ENCODE data around the gene PSMB8. TPM values are rescaled to one million over a fixed set of nuclear protein-coding genes. Genes with fewer than 3 reads are reported as not detected.

The PSMB8 gene
- total and polyA plus RNA-seq, 2 of the 4 experiments (the other 2 are of a cell fraction), result 31.6 to 33.3 TPM

DNA sequence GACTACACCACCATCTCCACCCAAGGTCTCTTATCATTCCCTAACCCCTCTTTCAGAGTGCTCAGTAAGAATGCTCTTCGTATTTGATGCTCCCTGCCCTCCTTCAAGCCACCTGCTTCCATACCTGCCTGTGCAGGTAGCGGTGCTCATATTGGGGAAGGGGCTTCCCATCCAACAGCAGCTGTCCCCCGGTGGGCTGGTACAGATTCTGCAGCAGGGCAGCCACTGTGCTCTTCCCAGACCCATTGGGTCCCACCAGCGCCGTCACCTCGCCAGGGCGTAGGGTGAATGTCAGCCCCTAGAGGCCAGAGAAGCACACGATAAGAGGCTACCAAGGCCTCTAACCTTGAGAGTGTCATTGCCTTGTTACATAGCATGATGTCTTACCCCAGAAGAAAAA is 3.9 kb upstream of the PSMB8 start:
- Histone ChIP-seq H3K4me3 (ENCODE audit: insufficient read depth, low read depth, low read length) (no peak overlapping the region), H4K5ac (ENCODE audit: low read depth, low read length) (no peak overlapping the region), H3K4me1 (ENCODE audit: control insufficient read depth, insufficient read depth, low read length) (peaks cover 6% of the 10 kb centered on the region), H4K91ac (ENCODE audit: insufficient read depth, low read depth, low read length) (no peak overlapping the region), H2AFZ (replicated peaks; ENCODE audit: low read length, poor library complexity) (no peak overlapping the region), H3K18ac (ENCODE audit: low read depth, low read length) (no peak overlapping the region), H3K56ac (ENCODE audit: extremely low read depth, insufficient read depth, low read length) (no peak overlapping the region), H2BK15ac (ENCODE audit: low read depth, low read length) (no peak overlapping the region), H4K8ac (ENCODE audit: low read depth in 2 of 2, low read length in 2 of 2) (no peak overlapping the region), H3K79me1 (ENCODE audit: low read depth in 1 of 2, low read length in 2 of 2) (peaks cover 8 to 50% of the 10 kb centered on the region in 2 experiments), H4K20me1 (ENCODE audit: insufficient read depth, low read length) (no peaks in the 10 kb centered on the region), H2BK5ac (ENCODE audit: low read depth, low read length, poor library complexity, severe bottlenecking) (no peak overlapping the region), H3K23ac (ENCODE audit: low read depth, low read length) (no peak overlapping the region), H2BK120ac (ENCODE audit: low read depth, low read length) (no peak overlapping the region), H2AK9ac (replicated peaks; ENCODE audit: low read depth, low read length, poor library complexity) (no peak overlapping the region), H2AK5ac (ENCODE audit: low read depth, low read length) (no peak overlapping the region), H3K9ac (ENCODE audit: low read depth, low read length) (no peak overlapping the region), H3K27ac (ENCODE audit: insufficient read depth, low read length) (no peak overlapping the region), H3K9me3 (ENCODE audit: control insufficient read depth, insufficient read depth, low read length) (no peaks in the 10 kb centered on the region), H3K27me3 (ENCODE audit: control insufficient read depth, insufficient read depth, low read length) (no peaks in the 10 kb centered on the region), H3K36me3 (ENCODE audit: control insufficient read depth, insufficient read depth, low read length) (peaks cover 32% of the 10 kb centered on the region), H2BK20ac (ENCODE audit: low read depth, low read length) (no peak overlapping the region), H3K9me1 (ENCODE audit: insufficient read depth, low read length) (peaks cover 25% of the 10 kb centered on the region), H3K4me2 (ENCODE audit: low read depth, low read length) (no peak overlapping the region), H3K14ac (replicated peaks; ENCODE audit: low read depth, low read length) (no peak overlapping the region), H3K4ac (ENCODE audit: low read depth, low read length) (no peak overlapping the region)
- no peak for DNase-seq
- CTCF ChIA-PET, result no interaction called here
- in situ Hi-C loops (cut with MboI; ENCODE audit: low sequenced_read_pairs) (no loop called here), dilution Hi-C loops (cut with HindIII; ENCODE audit: low sequenced_read_pairs, unreplicated experiment) (no loop called here), intact Hi-C loops (cut with micrococcal nuclease) (no loop called here)
- TF ChIP-seq BHLHE40 (IDR thresholded peaks at IDR 0.05; ENCODE audit: low read depth, low read length), result no peak
- TF ChIP-seq CHD1 (IDR thresholded peaks at IDR 0.05; ENCODE audit: low read depth, low read length), result no peak
- no peak for TF ChIP-seq CEBPB (IDR thresholded peaks at IDR 0.05; ENCODE audit: low read depth, low read length)
- no peak for TF ChIP-seq FOS (IDR thresholded peaks at IDR 0.05; ENCODE audit: low read depth, low read length)
- TF ChIP-seq MAZ (IDR thresholded peaks at IDR 0.05; ENCODE audit: borderline replicate concordance, low read depth, low read length), result no peak
- TF ChIP-seq, protein P1, sequence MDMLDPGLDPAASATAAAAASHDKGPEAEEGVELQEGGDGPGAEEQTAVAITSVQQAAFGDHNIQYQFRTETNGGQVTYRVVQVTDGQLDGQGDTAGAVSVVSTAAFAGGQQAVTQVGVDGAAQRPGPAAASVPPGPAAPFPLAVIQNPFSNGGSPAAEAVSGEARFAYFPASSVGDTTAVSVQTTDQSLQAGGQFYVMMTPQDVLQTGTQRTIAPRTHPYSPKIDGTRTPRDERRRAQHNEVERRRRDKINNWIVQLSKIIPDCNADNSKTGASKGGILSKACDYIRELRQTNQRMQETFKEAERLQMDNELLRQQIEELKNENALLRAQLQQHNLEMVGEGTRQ (IDR thresholded peaks at IDR 0.05; ENCODE audit: low read depth, low read length), result no peak
- no peak for TF ChIP-seq NFE2L2 (IDR thresholded peaks at IDR 0.05; ENCODE audit: low read depth, low read length)
- no peak for TF ChIP-seq RAD21 (IDR thresholded peaks at IDR 0.05; ENCODE audit: low read length)
- TF ChIP-seq MXI1 (IDR thresholded peaks at IDR 0.05; ENCODE audit: borderline replicate concordance, low read depth, low read length), result no peak
- TF ChIP-seq, protein P2, sequence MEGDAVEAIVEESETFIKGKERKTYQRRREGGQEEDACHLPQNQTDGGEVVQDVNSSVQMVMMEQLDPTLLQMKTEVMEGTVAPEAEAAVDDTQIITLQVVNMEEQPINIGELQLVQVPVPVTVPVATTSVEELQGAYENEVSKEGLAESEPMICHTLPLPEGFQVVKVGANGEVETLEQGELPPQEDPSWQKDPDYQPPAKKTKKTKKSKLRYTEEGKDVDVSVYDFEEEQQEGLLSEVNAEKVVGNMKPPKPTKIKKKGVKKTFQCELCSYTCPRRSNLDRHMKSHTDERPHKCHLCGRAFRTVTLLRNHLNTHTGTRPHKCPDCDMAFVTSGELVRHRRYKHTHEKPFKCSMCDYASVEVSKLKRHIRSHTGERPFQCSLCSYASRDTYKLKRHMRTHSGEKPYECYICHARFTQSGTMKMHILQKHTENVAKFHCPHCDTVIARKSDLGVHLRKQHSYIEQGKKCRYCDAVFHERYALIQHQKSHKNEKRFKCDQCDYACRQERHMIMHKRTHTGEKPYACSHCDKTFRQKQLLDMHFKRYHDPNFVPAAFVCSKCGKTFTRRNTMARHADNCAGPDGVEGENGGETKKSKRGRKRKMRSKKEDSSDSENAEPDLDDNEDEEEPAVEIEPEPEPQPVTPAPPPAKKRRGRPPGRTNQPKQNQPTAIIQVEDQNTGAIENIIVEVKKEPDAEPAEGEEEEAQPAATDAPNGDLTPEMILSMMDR (conservative IDR thresholded peaks at IDR 0.05; ENCODE audit: low read depth, low read length), result no peak
- TF ChIP-seq, protein P3, sequence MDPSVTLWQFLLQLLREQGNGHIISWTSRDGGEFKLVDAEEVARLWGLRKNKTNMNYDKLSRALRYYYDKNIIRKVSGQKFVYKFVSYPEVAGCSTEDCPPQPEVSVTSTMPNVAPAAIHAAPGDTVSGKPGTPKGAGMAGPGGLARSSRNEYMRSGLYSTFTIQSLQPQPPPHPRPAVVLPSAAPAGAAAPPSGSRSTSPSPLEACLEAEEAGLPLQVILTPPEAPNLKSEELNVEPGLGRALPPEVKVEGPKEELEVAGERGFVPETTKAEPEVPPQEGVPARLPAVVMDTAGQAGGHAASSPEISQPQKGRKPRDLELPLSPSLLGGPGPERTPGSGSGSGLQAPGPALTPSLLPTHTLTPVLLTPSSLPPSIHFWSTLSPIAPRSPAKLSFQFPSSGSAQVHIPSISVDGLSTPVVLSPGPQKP (IDR thresholded peaks at IDR 0.05; ENCODE audit: borderline replicate concordance, low read depth, low read length), result no peak
- no peak for TF ChIP-seq RFX5 (IDR thresholded peaks at IDR 0.05; ENCODE audit: low read depth, low read length)
- no peak for TF ChIP-seq POLR2A (IDR thresholded peaks at IDR 0.05; ENCODE audit: low read depth, low read length)
- no peak for TF ChIP-seq RCOR1 (IDR thresholded peaks at IDR 0.05; ENCODE audit: insufficient replicate concordance, low read length)
- TF ChIP-seq MAFK (IDR thresholded peaks at IDR 0.05; ENCODE audit: low read depth, low read length), result no peak
- TF ChIP-seq SMC3 (IDR thresholded peaks at IDR 0.05; ENCODE audit: low read depth, low read length), result no peak
- POLR2A ChIA-PET (ENCODE audit: unreplicated experiment), result no interaction called here
- BruUV-seq (replicated peaks), result no TSS peak
- no peak for ATAC-seq (ENCODE audit: low read depth)
- WGBS, 2 experiments (ENCODE audit: extremely low coverage in 2 of 2, insufficient read length in 1 of 2), result 79% methylated on average over 2 of the region's 8 CpGs; no CpG with 5 or more reads in 1 of the 2 experiments

Data from IMR-90 (cell line).